Keratinocyte (primary cell): Measurements from ENCODE around the gene GNPTAB.

Source experiments
- EZH2 ChIP-seq: IDR thresholded peaks from one replicate; pipeline ENCODE4 v1.6.1; 2012; ENCODE audit warnings: inconsistent platforms, mild to moderate bottlenecking, low read length, moderate library complexity
- TF ChIP-seq, protein P1 (sequence below), 3 experiments: IDR thresholded peaks in 1 of 3; conservative IDR thresholded peaks in 1 of 3; optimal IDR thresholded peaks in 1 of 3; 2 replicates in 2 of 3; 3 replicates in 1 of 3; pipeline versions ENCODE3 to v1.5.1; 2011; ENCODE audit warnings: low read length in 3 of 3, mild to moderate bottlenecking in 3 of 3, moderate library complexity in 2 of 3, control low read depth in 1 of 3, inconsistent platforms in 1 of 3; ENCODE audit not compliant: insufficient read depth in 2 of 3; ENCODE audit errors: extremely low read depth in 1 of 3

DNA sequence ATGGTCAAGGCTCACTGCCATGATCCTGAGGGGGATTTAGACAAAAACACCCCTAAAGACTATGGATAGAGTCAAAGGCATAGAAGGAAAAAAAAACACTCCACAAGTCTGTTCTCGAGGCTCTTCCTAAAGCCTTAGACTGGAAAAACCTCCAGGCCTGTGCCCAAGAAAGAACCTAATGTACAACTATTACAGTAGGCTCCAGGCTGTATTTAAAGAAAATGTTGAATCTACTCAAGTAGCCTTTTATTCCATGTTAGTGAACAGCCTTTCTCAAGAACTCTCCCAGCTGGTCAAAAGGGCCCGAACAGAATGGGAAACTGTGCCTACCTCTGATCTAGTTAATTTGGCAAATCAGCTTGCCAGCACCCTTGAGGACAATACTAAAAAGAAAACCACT, 28.3 kb downstream of the GNPTAB start:
- TF ChIP-seq, protein P1, sequence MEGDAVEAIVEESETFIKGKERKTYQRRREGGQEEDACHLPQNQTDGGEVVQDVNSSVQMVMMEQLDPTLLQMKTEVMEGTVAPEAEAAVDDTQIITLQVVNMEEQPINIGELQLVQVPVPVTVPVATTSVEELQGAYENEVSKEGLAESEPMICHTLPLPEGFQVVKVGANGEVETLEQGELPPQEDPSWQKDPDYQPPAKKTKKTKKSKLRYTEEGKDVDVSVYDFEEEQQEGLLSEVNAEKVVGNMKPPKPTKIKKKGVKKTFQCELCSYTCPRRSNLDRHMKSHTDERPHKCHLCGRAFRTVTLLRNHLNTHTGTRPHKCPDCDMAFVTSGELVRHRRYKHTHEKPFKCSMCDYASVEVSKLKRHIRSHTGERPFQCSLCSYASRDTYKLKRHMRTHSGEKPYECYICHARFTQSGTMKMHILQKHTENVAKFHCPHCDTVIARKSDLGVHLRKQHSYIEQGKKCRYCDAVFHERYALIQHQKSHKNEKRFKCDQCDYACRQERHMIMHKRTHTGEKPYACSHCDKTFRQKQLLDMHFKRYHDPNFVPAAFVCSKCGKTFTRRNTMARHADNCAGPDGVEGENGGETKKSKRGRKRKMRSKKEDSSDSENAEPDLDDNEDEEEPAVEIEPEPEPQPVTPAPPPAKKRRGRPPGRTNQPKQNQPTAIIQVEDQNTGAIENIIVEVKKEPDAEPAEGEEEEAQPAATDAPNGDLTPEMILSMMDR (optimal IDR thresholded peaks at IDR 0.05 in 1 of 3, IDR thresholded peaks at IDR 0.05 in 1 of 3, conservative IDR thresholded peaks at IDR 0.05 in 1 of 3; ENCODE audit: extremely low read depth in 1 of 3, insufficient read depth in 2 of 3, low read length in 3 of 3), result no peak
- no peak for TF ChIP-seq EZH2
